Stomach (tissue), 9 donors: ENCODE data around the gene TARBP1. TPM values are rescaled to one million over a fixed set of nuclear protein-coding genes. Genes with fewer than 3 reads are reported as not detected.

Experiments
- DNase-seq, 2 donors: peaks; one replicate each; pipeline versions ENCODE4 v3.0.0 to v3.0.0-alpha.2; 2013 to 2019
- H3K27ac ChIP-seq, 5 donors: fragments of 200-600 bp in 4 of 5; sonication (generic) in 4 of 5; one replicate each; pipeline ENCODE4 v1.5.1; 2013 to 2019; ENCODE audit warnings: mild to moderate bottlenecking in 1 of 5, moderate library complexity in 1 of 5
- H3K27me3 ChIP-seq, 3 donors: fragments of 200-600 bp; sonication (generic); one replicate each; pipeline ENCODE4 v1.5.1; 2017 to 2019; ENCODE audit warnings: mixed run types in 1 of 3
- H3K36me3 ChIP-seq, 4 donors: fragments of 200-600 bp; sonication (generic); 1 replicate in 3 of 4; 2 replicates in 1 of 4; pipeline ENCODE4 v1.5.1; 2016 to 2019
- H3K4me1 ChIP-seq, 4 donors: fragments of 200-600 bp; sonication (generic); one replicate each; pipeline ENCODE4 v1.5.1; 2016 to 2019
- H3K4me3 ChIP-seq, 4 donors: fragments of 200-600 bp; sonication (generic) in 3 of 4; one replicate each; pipeline ENCODE4 v1.5.1; 2016 to 2019; ENCODE audit warnings: mild to moderate bottlenecking in 1 of 4
- H3K9me3 ChIP-seq, 4 donors: fragments of 200-600 bp; sonication (generic); one replicate each; pipeline ENCODE4 v1.5.1; 2016 to 2019
- CTCF ChIP-seq, 7 experiments: fragments of 450-650 bp in 4 of 7; fragments of 200-600 bp in 3 of 7; sonication (generic) in 3 of 7; IDR thresholded peaks; one replicate each; pipeline ENCODE4 v1.5.1; 2016 to 2019; ENCODE audit warnings: antibody characterized with exemption in 7 of 7, control low read depth in 2 of 7, mild to moderate bottlenecking in 1 of 7
- EP300 ChIP-seq: sonication (generic); formaldehyde crosslinking; IDR thresholded peaks from one replicate; pipeline ENCODE4 v1.6.1; 2017; ENCODE audit warnings: antibody characterized with exemption
- POLR2A ChIP-seq, 4 donors: fragments of 450-650 bp; IDR thresholded peaks; one replicate each; pipeline ENCODE4 v1.6.1; 2016; ENCODE audit warnings: antibody characterized with exemption in 4 of 4, control low read depth in 2 of 4, mild to moderate bottlenecking in 1 of 4, moderate library complexity in 1 of 4
- POLR2AphosphoS5 ChIP-seq, 3 donors: sonication (generic); formaldehyde crosslinking; IDR thresholded peaks; one replicate each; pipeline ENCODE4 v1.6.1; 2016; ENCODE audit warnings: antibody characterized with exemption in 3 of 3
- WGBS, 5 donors: extraction: QIAGEN DNeasy Blood & Tissue Kit in 3 of 5; methylation state at CpG; one replicate each; pipeline versions ENCODE4 v1.1.5 to v1.1.7; 2013 to 2018; 5-methylcytosine and 5-hydroxymethylcytosine counted together
- intact Hi-C: fragments of 100-400 bp; cut with DNase I; formaldehyde crosslinking; loops from one replicate; pipeline ENCODE4 v1.15.1; 2023; ENCODE audit warnings: low total_unique reads
- polyA plus RNA-seq, 3 donors: library from polyadenylated mRNA; stranded (reverse); fragments of 200-250 nt; gene quantifications; one replicate each; pipeline ENCODE4 v1.2.3, GENCODE V29; 2013
- total RNA-seq, 5 donors: library from RNA; depleted of rRNA; stranded (reverse); fragments of >200 nt; gene quantifications; one replicate each; pipeline versions ENCODE4 v1.1.0 to v1.2.3, GENCODE V29; 2014 to 2016
- donor health status: healthy with polysubstance abuse.
- donor health status: Bipolar disorder and iron deficiency.
- donor health status: healthy.

Gene TARBP1
- total and polyA plus RNA-seq, 8 donors: 5.7 to 63.2 (median 30.3) TPM

- intact Hi-C loops: no loop called here
- H3K36me3 ChIP-seq: no peaks in the 10 kb centered on the region
- no peak overlapping the region for H3K27ac ChIP-seq
- peaks cover 22 to 75% (median 40%) of the 10 kb centered on the region in 4 donors for H3K4me1 ChIP-seq
- no peaks in the 10 kb centered on the region for H3K27me3 ChIP-seq
- 59 to 85% (median 72%) methylated on average over 3 of the region's 3 CpGs for WGBS, 5 donors
- no peak overlapping the region for H3K4me3 ChIP-seq
- TF ChIP-seq EP300 (no peak), POLR2AphosphoS5 (IDR thresholded peaks at IDR 0.05) (no peak), CTCF (IDR thresholded peaks at IDR 0.05) (no peak), POLR2A (IDR thresholded peaks at IDR 0.05) (no peak)
- DNase-seq: no peak
- no peaks in the 10 kb centered on the region for H3K9me3 ChIP-seq
These were observed 47.9 kb upstream of the TARBP1 start for GRCh38 chr1:234526922-234527321.

GRCh38 chr1:234525099-234525799 is 46.3 kb upstream of the TARBP1 start:
- Histone ChIP-seq H3K4me1 (peaks cover 12 to 74% (median 31%) of the 10 kb centered on the region in 4 donors), H3K9me3 (no peaks in the 10 kb centered on the region), H3K27me3 (no peaks in the 10 kb centered on the region), H3K27ac (peak overlapping the region in 3 of 5 donors; percentile 10 to 91 (median 30)), H3K4me3 (no peak overlapping the region), H3K36me3 (no peaks in the 10 kb centered on the region)
- TF ChIP-seq POLR2A (IDR thresholded peaks at IDR 0.05) (no peak), EP300 (no peak), POLR2AphosphoS5 (IDR thresholded peaks at IDR 0.05) (no peak), CTCF (IDR thresholded peaks at IDR 0.05) (no peak)
- intact Hi-C loops: no loop called here
- 71 to 86% (median 78%) methylated on average over 5 of the region's 5 CpGs for WGBS, 5 donors
- no peak for DNase-seq

- Histone ChIP-seq H3K4me1 (peaks cover 7 to 62% (median 21%) of the 10 kb centered on the region in 4 donors), H3K27me3 (no peaks in the 10 kb centered on the region), H3K27ac (peak overlapping the region in 3 of 5 donors; percentile 37 to 91 (median 84)), H3K4me3 (no peak overlapping the region), H3K36me3 (no peaks in the 10 kb centered on the region), H3K9me3 (no peaks in the 10 kb centered on the region)
- intact Hi-C loops: no loop called here
- 92 to 100% (median 93%) methylated on average over 5 of the region's 5 CpGs for WGBS, 5 donors
- TF ChIP-seq POLR2A (IDR thresholded peaks at IDR 0.05): no peak
- no peak for TF ChIP-seq EP300
- no peak for TF ChIP-seq POLR2AphosphoS5 (IDR thresholded peaks at IDR 0.05)
- no peak for DNase-seq
These were observed 42.9 kb upstream of the TARBP1 start for GRCh38 chr1:234521836-234522235.

GRCh38 chr1:234520908-234521817 is 42.2 kb upstream of the TARBP1 start:
- no peak overlapping the region for H3K4me3 ChIP-seq
- intact Hi-C loops: no loop called here
- DNase-seq: peak in 1 of 2 donors; percentile 59
- H3K36me3 ChIP-seq: no peaks in the 10 kb centered on the region
- 57 to 65% (median 64%) methylated on average over 6 of the region's 6 CpGs for WGBS, 5 donors
- TF ChIP-seq POLR2A (IDR thresholded peaks at IDR 0.05) (no peak), POLR2AphosphoS5 (IDR thresholded peaks at IDR 0.05) (peak in 2 of 3 donors; percentile 8 to 48), CTCF (IDR thresholded peaks at IDR 0.05) (no peak), EP300 (no peak)
- H3K4me1 ChIP-seq: peaks cover 7 to 62% (median 21%) of the 10 kb centered on the region in 4 donors
- no peaks in the 10 kb centered on the region for H3K27me3 ChIP-seq
- no peaks in the 10 kb centered on the region for H3K9me3 ChIP-seq
- H3K27ac ChIP-seq: peak overlapping the region in 3 of 5 donors; percentile 18 to 91 (median 37)
